Ureter (tissue), 1 donor: ENCODE measurements around the gene SECTM1. TPM values are rescaled to one million over a fixed set of nuclear protein-coding genes. Genes with fewer than 3 reads are reported as not detected.
"Not testable (repeated sequence)": the region's sequence is repeated elsewhere in the genome, so short reads cannot be mapped to it uniquely, and the experiment has no call there.

ENCODE experiments used
- DNase-seq: peaks from one replicate; pipeline ENCODE4 v3.0.0-alpha.2; 2020; ENCODE audit warnings: low spot score
- total RNA-seq: library from RNA; stranded (reverse); gene quantifications from one replicate; pipeline ENCODE4 v1.2.4, GENCODE V29; 2023
- donor health status: DM: yes; HTN: yes; CAD: no.

The SECTM1 gene
- total RNA-seq, 1 donor from 2014 or later, result 12.6 TPM

- no peak for DNase-seq
These were observed 35.6 kb upstream of the SECTM1 start for GRCh38 chr17:82369211-82369610.

- no peak for DNase-seq
These were observed 34.4 kb upstream of the SECTM1 start for GRCh38 chr17:82367724-82368524.

DNA sequence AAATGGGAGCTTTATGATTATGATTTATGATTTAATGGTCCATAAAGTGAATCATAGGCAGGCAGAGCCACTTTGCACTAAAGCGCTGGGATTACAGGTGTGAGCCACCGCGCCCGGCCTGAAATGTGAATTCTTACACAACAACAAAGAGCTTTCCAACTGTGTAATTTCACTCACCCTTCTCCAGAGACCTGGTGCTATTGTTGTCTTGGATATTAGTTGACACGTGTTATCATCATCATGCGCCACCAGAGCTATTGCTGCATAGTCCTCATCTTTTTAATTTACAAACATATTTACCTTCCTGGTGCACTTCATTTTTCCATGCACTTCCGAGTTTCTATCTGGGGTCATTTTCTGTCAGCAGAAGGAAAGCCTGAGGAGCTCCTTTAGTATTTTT lies 33.2 kb upstream of the SECTM1 start:
- no peak for DNase-seq

GRCh38 chr17:82365606-82366295 lies 32.2 kb upstream of the SECTM1 start:
- DNase-seq, result no peak

- DNase-seq, result no peak
These were observed 28.5 kb upstream of the SECTM1 start for GRCh38 chr17:82361885-82362633.

DNA sequence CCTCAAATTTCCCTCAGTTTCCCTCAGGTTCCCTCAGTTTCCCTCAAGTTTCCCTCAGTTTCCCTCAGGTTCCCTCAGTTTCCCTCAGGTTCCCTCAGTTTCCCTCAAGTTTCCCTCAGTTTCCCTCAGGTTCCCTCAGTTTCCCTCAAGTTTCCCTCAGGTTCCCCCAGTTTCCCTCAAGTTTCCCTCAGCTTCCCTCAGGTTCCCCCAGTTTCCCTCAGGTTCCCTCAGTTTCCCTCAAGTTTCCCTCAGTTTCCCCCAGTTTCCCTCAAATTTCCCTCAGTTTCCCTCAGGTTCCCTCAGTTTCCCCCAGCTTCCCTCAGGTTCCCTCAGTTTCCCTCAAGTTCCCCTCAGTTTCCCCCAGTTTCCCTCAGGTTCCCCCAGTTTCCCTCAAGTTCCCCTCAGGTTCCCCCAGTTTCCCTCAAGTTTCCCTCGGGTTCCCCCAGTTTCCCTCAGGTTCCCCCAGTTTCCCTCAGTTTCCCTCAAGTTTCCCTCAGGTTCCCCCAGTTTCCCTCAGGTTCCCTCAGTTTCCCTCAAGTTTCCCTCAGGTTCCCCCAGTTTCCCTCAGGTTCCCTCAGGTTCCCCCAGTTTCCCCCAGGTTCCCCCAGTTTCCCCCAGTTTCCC lies 26.0 kb upstream of the SECTM1 start:
- DNase-seq, result not testable (repeated sequence)

DNA sequence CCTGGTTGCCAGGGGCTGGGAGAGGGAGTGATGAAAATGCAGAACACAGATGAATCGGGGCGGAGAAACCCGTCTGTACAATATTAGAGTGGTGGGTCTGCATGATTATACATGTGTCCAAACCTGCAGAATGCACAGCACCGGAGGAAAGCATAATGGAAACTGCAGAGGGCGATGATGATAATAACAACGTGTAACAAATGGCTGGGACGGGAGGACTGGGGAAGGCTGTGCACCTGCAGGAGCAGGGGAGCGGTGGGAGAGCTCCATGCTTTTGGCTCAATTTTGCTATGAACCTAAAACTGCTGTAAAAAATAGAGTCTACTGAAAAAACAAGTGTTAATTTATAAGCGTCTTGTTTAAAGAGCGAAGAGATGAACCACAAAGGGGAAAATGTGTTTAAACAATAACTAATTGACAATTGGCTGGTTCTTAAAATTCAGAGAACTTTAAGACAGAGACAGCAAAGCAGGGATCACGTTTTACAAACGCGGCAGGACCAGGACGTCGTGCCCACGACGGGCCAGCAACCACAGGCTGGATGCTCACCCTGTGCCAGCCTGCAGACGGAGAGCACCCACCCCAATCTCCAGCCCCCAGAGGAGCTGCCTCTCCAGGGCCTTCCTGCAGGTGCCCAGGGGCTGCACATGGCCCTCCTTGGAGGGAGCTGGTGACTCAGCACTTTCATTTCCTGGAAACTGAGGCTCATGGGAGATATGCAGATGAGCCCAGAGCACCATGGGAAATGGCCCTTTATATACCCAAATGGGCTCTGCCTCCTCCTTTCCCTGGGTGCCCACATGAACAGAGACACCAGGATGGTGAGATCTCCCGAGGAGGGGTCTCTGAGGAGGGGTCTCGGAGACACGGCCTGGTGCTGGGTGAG lies 25.1 kb upstream of the SECTM1 start, which contains the start of gene TEX19:
Gene TEX19 (plus strand): TSS at position 783 of the 886 bp plus-strand sequence. CDS start 2,904 bp downstream, outside the sequence.
- no peak for DNase-seq

DNA sequence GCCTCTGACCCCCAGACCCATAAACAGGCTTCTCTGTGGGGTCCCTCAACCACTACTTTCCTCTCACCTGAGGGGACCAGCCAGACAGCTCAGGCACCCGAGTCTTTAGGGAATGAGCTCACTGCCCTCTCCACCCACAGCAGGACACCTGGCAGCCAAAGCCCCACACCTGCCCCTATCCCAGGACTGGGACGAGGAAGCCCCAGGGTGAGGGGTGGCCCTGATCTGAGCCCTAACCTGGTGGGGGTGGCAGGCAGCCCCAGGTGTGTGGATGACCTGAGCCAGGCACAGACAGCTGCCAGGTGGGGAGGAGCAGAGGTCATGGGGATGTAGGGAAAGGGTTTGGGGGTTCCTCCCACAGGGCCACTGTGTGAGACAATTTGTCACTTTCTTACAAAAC lies 23.8 kb upstream of the SECTM1 start:
- no peak for DNase-seq

DNA sequence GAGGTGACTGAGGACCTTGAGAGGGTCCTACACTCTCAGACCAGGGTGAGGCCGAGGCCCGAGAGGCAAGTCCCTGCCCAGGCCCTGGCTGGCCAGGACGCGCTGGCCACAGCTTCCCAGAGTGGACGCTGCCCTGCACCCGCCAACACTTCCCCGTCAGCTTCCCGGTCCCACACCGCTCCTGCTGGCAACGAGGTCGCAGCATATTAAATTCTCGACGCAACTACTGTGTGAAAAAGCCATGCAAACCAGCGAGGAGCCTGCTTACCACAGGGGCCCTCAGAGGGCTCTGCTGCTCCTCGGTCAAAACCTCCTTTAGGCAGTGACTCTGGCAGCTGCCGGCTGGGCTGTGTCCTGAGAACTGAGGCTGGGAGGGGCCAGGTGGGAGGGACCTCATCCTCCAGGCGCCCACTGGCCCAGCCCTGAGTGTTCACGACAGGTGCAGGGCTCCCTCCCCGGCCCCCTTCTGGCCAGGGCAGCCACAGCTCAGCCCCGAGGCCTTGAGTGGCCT lies 23.3 kb upstream of the SECTM1 start:
- no peak for DNase-seq

GRCh38 chr17:82355770-82356427 lies 22.3 kb upstream of the SECTM1 start:
- DNase-seq, result no peak

GRCh38 chr17:82354804-82355308 lies 21.3 kb upstream of the SECTM1 start:
- no peak for DNase-seq

DNA sequence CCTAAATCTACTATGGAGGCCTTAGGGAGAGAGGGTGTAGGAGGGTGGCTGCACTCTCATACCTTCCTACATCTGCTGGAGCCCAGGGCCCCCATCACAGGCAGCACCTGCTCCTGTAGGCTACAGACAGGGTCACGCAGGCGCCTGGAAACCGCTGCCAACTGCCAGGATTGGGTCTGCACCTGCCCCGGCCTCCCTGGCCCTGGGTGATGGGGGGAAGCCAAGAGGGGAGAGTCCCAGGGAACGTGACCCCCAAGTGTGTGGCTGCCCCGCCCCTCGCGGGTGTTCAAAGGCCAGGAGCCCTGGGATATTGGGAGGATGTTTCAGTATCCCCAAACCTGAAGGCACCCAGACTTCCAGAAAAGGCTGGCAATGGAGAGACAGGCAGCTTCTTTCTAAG lies 19.9 kb upstream of the SECTM1 start:
- no peak for DNase-seq

- DNase-seq, result peak; percentile 87
These were observed 18.3 kb upstream of the SECTM1 start for GRCh38 chr17:82351713-82352488.

DNA sequence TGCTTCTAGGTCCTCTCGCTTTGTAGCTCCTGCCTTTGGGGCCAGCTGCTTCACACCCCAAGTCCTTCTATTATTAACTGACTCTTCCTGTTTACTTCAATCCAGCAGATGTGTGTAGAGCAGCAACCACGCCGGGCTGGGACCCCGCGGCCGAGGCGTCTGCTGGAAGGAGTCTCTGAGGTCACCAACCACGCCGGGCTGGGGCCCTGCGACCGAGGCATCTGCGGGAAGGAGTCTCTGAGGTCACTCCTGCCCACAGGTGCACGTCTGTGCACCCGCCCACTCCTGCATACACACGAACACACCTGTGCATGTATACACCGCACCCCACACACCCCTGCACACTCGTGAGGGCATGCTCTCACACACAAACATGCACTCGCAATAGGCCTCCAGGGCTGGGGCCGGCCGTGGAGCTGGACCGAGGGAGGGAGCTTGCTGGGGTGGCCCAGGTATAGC lies 17.7 kb upstream of the SECTM1 start:
- no peak for DNase-seq

- no peak for DNase-seq
These were observed 16.8 kb upstream of the SECTM1 start for GRCh38 chr17:82350182-82351030.

DNA sequence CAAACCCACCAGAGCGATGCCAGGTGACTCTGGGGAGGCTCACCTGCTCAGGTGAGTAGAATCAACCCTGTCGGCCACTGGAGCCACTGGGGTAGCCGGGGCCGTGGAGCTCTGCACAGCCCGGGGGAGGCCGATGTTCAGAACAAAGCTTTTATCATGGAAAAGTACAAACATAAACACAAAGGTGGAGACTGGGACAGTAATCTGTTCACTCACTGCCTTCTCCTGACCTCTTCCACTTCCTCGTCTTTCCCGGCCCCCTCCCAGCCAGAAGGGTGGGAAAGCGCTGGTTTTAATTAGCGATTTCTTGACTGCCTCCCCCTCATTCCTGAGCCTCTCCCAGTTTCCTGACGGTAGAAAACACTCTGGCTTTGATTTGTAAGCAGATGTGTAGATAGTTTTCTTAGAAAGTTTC lies 15.7 kb upstream of the SECTM1 start:
- no peak for DNase-seq

DNA sequence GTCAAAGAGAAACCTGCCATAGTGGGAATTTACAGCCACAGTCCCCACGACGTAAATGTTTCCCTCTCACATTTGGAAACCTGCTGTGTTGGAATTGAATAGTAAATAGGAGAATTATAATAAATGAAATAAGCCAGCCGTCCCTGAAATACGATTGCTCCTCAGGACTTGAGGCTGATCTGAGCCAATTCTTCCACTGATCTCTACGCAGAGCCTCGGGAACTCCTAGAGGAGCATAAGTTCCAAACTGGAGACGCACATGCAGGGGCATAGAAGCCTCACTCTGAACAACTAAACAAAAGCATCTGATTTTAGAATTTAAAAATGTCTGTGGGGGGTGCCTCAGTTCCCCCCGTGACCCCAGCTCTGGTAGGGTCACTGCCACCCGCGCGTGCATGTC lies 15.3 kb upstream of the SECTM1 start:
- no peak for DNase-seq

GRCh38 chr17:82348434-82348833 lies 14.9 kb upstream of the SECTM1 start:
- no peak for DNase-seq
